ENCODE data around the gene VN1R2.
"Not testable (repeated sequence)": the region's sequence is repeated elsewhere in the genome, so short reads cannot be mapped to it uniquely, and the experiment has no call there.

VN1R2 gene

DNA sequence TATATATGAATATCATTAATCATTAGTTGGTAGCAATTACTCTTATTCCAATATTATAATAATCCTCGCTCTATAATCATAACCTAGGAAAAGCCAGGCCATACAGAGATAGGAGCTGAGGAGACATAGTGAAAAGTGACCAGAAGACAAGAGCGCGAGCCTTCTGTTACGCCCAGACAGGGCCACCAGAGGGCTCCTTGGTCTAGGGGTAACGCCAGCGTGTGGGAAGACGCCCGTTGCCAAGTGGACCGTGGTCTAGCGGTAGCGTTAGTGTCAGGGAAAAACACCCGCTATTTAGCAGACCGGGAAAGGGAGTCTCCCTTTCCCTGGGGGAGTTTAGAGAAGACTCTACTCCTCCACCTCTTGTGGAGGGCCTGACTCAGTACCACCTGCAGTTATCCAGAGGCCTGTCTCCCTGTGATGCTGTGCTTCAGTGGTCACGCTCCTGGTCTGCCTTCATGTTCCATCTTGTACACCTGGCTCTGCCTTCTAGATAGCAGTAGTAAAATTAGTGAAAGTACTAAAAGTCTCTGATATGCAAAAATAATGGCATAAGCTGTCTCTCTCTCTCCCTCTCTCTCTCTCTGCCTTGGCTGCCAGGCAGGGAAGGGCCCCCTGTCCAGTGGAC, at the start of gene VN1R2:
VN1R2 (plus strand) TSS at position 578 of the 628 bp plus-strand sequence. CDS start 84 bp downstream, outside the sequence.
- not testable (repeated sequence) for DNase-seq

DNA sequence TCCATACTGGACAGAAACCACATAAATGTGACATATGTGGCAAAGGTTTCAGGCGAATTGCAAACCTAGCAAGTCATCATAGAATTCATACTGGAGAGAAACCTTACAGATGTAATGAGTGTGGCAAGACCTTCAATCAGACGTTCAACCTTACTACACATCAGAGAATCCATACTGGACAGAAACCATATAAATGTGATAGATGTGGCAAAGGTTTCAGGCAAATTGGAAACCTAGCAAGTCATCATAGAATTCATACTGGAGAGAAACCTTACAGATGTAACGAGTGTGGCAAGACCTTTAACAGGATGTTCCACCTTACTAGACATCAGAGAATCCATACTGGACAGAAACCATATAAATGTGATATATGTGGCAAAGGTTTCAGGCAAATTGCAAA, 46.5 kb upstream of the VN1R2 start:
- DNase-seq, result not testable (repeated sequence)

DNA sequence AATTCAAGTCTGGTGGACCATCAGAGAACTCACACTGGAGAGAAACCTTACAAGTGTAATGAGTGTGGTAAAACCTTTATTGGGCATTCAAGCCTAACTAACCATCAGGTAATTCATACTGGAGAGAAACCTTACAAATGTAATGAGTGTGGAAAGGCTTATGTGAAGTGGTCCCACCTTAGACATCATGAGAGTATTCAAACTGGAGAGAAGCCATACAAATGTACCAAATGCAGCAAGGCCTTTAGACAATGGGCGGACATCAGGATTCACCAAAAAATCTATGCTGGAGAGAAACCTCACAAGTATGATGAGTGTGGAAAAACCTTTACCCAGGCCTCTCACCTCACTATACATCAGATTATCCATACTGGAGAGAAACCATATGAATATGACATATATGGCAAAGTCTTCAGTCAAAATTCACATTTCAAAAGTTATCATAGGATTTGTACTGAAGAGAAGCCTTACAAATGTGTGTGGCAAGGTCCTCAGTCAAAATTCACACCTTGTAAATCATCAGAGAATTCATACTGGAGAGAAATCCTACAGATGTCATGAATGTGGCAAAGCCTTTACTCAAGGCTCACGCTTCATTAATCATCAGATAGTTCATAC, 45.3 kb upstream of the VN1R2 start:
- no peak for DNase-seq

- DNase-seq, result not testable (repeated sequence)
Observed at GRCh38 chr19:53222716-53223115, 35.4 kb upstream of the VN1R2 start.

DNA sequence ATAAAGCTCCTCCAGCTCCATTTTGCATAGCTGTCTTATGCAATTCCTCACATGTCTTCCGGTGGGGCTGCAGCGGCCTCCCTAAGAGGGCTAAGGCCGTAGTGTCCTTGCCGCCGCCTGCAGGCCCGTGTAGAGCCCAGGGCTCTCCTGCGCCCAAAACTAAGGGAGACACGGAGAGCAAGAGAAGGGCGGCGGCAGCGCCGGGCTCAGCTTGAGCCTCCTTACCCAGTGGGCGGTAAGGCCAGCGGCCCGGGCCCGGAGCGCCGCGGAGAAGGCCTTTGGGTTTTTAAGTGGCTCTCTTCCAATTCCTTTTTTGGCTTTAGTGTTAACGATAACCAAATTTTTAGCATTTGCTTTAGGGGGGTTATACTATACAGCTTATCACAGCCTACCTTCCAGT, 33.5 kb upstream of the VN1R2 start:
- no peak for DNase-seq

- DNase-seq, result no peak
Observed at GRCh38 chr19:53237114-53237777, 20.8 kb upstream of the VN1R2 start.

DNA sequence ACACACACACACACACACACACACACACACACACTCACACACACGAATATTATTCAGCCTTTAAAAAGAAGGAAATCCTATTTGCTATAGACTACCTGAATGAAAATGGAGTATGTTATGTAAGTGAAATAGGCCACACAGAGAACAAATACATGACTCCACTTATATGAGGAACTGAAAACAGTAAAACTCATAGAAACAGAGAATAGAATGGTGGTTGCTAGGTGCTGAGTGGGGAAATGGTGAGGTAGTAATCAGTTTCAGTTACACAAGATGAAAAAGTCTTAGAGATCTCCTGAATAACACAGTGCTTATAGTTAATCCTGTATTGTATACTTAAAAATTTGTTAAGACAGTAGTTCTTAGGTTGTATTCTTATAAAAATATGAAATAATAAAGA, 11.6 kb upstream of the VN1R2 start:
- no peak for DNase-seq

GRCh38 chr19:53254411-53255341, 3.4 kb upstream of the VN1R2 start, which contains the start of gene ZNF677:
Gene ZNF677, minus strand, starts transcription at chr19:53254873. Its CDS starts 3,323 bp downstream, at chr19:53251550.
- DNase-seq, result peak; percentile 92

- DNase-seq, result not testable (repeated sequence)
Observed at GRCh38 chr19:53267623-53268022, 9.5 kb downstream of the VN1R2 start, which contains the start of gene VN1R4. Gene VN1R4, minus strand, starts transcription at chr19:53267723. Its CDS starts 58 bp downstream, at chr19:53267665.

- not testable (repeated sequence) for DNase-seq
Observed at GRCh38 chr19:53269861-53270260, 11.8 kb downstream of the VN1R2 start.

DNA sequence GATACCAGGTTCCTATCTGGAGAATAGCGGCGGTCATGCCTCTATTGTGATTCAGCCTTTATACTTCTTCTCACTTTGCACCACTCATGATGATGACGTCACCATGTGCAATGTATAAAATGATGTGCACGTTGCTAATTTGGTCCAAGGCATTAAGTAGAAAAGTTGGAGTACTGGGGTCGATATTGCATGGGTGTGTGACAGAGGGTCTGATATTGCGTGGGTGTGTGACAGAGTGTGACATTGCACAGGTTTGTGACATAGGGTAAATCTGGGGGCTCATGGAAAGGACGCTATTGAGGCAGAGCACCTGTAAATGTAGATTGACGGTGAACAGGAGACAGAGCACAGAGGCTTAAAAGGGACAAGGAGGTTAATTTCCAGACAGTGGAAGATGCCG, 14.0 kb downstream of the VN1R2 start:
- no peak for DNase-seq

DNA sequence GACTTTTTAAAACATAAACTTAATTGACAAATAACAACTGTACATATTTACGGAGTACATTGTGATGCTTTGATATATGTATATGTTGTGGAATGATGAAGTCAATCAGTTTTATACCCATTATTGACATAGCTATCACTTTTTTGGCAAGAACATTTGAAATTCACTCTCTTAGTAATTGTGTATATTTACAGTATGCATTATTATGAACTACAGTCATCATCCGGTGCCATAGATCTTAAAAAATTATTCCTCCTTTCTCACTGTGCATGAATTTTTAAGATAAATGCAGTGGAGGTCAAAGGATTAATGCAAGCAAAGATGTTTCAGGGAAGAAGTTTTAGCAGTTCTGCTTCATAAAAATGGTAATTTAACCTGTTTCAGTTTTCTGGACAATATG, 17.4 kb downstream of the VN1R2 start:
- no peak for DNase-seq

GRCh38 chr19:53281947-53282346, 23.9 kb downstream of the VN1R2 start:
- DNase-seq, result not testable (repeated sequence)

DNA sequence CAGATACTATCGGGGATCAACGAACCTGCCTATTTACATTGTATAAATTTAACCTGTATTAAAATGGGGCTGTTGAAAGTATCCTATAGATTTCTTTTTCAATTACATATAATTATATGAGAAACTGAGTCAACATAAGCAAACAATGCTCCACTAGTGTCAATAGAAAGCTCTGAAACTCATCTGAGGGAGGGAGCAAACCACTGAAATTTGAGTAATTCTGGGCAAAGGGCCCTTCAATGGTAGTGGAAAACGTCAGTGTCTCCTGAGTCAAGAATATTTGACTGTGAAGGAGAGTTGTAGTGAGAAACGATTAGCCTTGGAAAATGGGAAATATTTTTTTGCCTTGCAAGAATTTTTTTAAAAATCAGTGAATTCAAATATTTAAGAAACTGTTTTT, 27.0 kb downstream of the VN1R2 start:
- DNase-seq, result no peak

DNA sequence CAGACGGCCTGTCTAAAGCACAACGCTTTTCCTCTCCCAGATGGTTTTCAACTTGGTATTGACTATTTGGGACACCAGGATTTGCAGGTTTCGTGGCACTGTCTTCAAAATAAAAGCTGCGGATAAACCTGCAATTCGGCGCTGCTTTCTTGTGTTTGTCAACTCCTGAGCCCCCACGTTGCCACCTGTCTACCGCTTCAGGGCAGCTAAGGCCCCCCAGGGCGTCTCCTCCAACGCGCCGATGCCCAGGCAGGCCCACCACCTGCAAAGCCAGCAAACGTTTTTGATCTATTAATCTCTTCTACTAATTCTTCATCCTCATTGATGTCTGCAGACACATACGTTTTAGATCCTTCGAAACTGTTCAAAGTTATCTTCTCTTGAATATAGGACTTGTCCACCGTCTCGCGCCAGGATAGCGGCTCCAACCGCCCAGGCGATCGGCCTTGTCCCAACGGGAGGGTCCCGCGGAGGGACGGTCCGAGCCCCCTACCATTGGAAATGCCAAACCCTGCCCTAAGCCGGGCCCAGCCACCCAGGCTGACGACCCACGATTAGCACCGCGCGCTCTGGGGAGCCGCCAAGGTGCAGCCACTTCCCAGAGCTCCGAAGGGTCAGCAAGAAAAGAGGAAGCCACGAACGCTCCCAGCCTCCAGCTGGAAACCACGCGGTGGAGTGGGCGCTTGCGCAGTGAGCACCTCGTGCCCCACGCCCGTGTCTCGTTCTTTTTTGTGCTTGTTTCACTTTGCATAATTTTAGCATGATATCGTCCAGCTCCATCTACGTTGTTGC, 32.9 kb downstream of the VN1R2 start:
- no peak for DNase-seq

DNA sequence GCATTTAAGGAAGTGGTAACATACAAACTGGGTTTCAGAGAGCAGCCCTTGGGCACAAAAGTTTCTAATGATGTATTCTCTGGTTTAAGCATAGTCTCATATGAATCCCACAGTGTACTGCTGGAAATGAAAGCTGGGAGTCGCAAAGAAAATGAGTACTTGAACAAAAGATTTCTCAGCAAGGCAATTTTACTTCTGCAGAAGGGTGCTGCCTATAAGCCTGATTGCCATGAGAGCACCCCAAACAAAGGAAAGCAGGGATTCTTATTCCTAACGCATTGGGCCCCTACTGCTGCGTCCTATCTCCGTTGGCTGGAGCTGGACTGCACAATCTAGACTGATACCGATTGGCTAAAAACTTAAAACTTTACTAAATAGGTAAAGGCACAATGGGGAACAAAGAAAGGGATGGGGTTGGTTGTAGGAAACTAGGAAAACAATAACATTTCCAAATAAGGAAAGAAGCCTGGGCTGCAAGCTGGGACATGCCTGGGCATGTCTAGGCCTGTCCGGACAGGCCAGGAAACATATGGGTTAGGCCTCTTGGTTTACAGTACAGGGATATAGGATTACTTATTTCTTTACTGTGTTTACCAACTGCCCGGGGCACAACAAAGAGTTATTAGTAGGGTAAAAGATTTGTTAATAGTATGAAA, 36.8 kb downstream of the VN1R2 start:
- DNase-seq, result no peak

- not testable (repeated sequence) for DNase-seq
Observed at GRCh38 chr19:53301341-53301740, 43.2 kb downstream of the VN1R2 start.

GRCh38 chr19:53308339-53308811, 50.3 kb downstream of the VN1R2 start:
- DNase-seq, result peak; percentile 75

All from eye (tissue), 1 donor.